OCI-LY1 (cell line): ENCODE results near the gene TESMIN.

Experiments
- H2AFZ ChIP-seq: fragments of 200-600 bp; sonication (generic), shearing (Covaris generic); 2 replicates; pipeline ENCODE4 v1.6.0; 2014; ENCODE audit warnings: antibody characterized with exemption, mild to moderate bottlenecking, low read length
- H3F3A ChIP-seq: fragments of 200-600 bp; sonication (generic), shearing (Covaris generic); 2 replicates; pipeline ENCODE4 v1.6.0; 2014; ENCODE audit warnings: mild to moderate bottlenecking, antibody characterized with exemption, low read length, moderate library complexity; ENCODE audit not compliant: insufficient read depth
- H3K27ac ChIP-seq: fragments of 200-600 bp; sonication (generic); 2 replicates; pipeline ENCODE4 v1.5.1; 2014; ENCODE audit warnings: low read length, mixed run types, mild to moderate bottlenecking, low read depth; ENCODE audit not compliant: poor library complexity, severe bottlenecking
- H3K27me3 ChIP-seq: fragments of 200-600 bp; sonication (generic); 2 replicates; pipeline ENCODE4 v1.6.0; 2014; ENCODE audit warnings: antibody characterized with exemption, mild to moderate bottlenecking, low read length, moderate library complexity; ENCODE audit not compliant: insufficient read depth
- H3K36me3 ChIP-seq: fragments of 200-600 bp; sonication (generic); 2 replicates; pipeline ENCODE4 v1.6.1; 2014; ENCODE audit warnings: mild to moderate bottlenecking, antibody characterized with exemption, low read length, moderate library complexity, mixed read lengths; ENCODE audit not compliant: insufficient read depth
- H3K4me1 ChIP-seq: fragments of 200-600 bp; sonication (generic); 2 replicates; pipeline ENCODE4 v1.5.1; 2014; ENCODE audit warnings: mild to moderate bottlenecking, low read length, moderate library complexity; ENCODE audit not compliant: insufficient read depth, severe bottlenecking
- H3K4me2 ChIP-seq: fragments of 200-600 bp; sonication (generic), shearing (Covaris generic); 2 replicates; pipeline ENCODE4 v1.6.1; 2014; ENCODE audit warnings: low read length
- H3K4me3 ChIP-seq: fragments of 200-600 bp; sonication (generic); 2 replicates; pipeline ENCODE4 v1.5.1; 2014; ENCODE audit warnings: low read length, low read depth, mild to moderate bottlenecking, mixed read lengths; ENCODE audit not compliant: poor library complexity, severe bottlenecking
- H3K79me2 ChIP-seq: fragments of 200-600 bp; shearing (Covaris generic); 2 replicates; pipeline ENCODE4 v1.6.1; 2016; ENCODE audit warnings: mixed run types, low read length, mixed read lengths; ENCODE audit not compliant: insufficient read depth
- H3K9ac ChIP-seq: fragments of 200-600 bp; sonication (generic), shearing (Covaris generic); 2 replicates; pipeline ENCODE4 v1.6.1; 2014; ENCODE audit warnings: mild to moderate bottlenecking, low read length, mixed read lengths
- H3K9me2 ChIP-seq: fragments of 200-600 bp; sonication (generic), shearing (Covaris generic); 2 replicates; pipeline ENCODE4 v1.6.1; 2014; ENCODE audit warnings: low read depth, mild to moderate bottlenecking, low read length, mixed read lengths
- H3K9me3 ChIP-seq: fragments of 200-600 bp; shearing (Covaris generic); 2 replicates; pipeline ENCODE4 v1.6.1; 2014; ENCODE audit warnings: low read length, mixed read lengths
- H4K20me1 ChIP-seq: fragments of 200-600 bp; sonication (generic), shearing (Covaris generic); 2 replicates; pipeline ENCODE4 v1.6.0; 2016; ENCODE audit warnings: mild to moderate bottlenecking, low read length; ENCODE audit not compliant: insufficient read depth
- EZH2 ChIP-seq: fragments of 200-600 bp; sonication (generic), shearing (Covaris generic); IDR thresholded peaks from 2 replicates; pipeline ENCODE4 v1.8.0; 2017; ENCODE audit warnings: borderline replicate concordance, mixed run types, mild to moderate bottlenecking, antibody characterized with exemption, low read length, moderate library complexity, mixed read lengths
- TF ChIP-seq, protein P1 (sequence below): fragments of 200-600 bp; sonication (generic), shearing (Covaris generic); IDR thresholded peaks from 2 replicates; pipeline ENCODE4 v1.5.1; 2017; ENCODE audit warnings: mild to moderate bottlenecking, antibody characterized with exemption, low read length, moderate library complexity, mixed read lengths

TESMIN gene

GRCh38 chr11:68782711-68783110, 31.4 kb upstream of the TESMIN start:
- Histone ChIP-seq H3K27me3 (no peaks in the 10 kb centered on the region), H3K36me3 (peaks cover 20% of the 10 kb centered on the region; the same call in 1 of the 2 replicates), H3F3A (no peaks in the 10 kb centered on the region), H4K20me1 (no peaks in the 10 kb centered on the region), H3K9ac (no peak overlapping the region), H3K4me2 (no peak overlapping the region), H3K9me2 (no peaks in the 10 kb centered on the region), H3K9me3 (no peaks in the 10 kb centered on the region), H3K4me1 (peaks cover 9% of the 10 kb centered on the region), H3K27ac (peak overlapping the region; percentile 43), H3K4me3 (no peak overlapping the region), H3K79me2 (no peaks in the 10 kb centered on the region), H2AFZ (no peak overlapping the region)
- TF ChIP-seq, protein P1, sequence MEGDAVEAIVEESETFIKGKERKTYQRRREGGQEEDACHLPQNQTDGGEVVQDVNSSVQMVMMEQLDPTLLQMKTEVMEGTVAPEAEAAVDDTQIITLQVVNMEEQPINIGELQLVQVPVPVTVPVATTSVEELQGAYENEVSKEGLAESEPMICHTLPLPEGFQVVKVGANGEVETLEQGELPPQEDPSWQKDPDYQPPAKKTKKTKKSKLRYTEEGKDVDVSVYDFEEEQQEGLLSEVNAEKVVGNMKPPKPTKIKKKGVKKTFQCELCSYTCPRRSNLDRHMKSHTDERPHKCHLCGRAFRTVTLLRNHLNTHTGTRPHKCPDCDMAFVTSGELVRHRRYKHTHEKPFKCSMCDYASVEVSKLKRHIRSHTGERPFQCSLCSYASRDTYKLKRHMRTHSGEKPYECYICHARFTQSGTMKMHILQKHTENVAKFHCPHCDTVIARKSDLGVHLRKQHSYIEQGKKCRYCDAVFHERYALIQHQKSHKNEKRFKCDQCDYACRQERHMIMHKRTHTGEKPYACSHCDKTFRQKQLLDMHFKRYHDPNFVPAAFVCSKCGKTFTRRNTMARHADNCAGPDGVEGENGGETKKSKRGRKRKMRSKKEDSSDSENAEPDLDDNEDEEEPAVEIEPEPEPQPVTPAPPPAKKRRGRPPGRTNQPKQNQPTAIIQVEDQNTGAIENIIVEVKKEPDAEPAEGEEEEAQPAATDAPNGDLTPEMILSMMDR, result no peak
- no peak for TF ChIP-seq EZH2

DNA sequence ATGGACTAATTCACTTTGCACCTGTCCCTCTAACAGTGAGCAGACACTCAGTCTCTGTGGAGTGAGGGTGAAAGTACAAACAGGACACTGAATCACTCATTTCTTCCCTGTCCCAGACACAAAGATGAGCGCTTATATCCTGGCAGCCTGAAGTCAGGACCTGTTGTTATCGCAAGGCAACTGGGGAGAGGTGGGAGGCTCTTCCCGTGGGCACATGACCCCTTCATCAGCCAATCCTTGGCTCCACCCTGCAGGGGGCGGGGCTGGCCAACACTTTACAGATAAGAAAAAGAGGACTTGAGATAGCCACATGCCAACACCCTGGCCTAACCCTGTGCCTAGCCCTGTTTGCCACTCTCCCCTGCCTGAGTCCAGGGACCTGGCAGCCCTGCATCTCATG, 29.5 kb upstream of the TESMIN start:
- no peak overlapping the region for H2AFZ ChIP-seq
- H3K36me3 ChIP-seq, result peaks cover 20% of the 10 kb centered on the region; the same call in 1 of the 2 replicates
- H3K4me3 ChIP-seq, result no peak overlapping the region
- no peak overlapping the region for H3K27ac ChIP-seq
- H3K4me2 ChIP-seq, result no peak overlapping the region
- no peak overlapping the region for H3K9ac ChIP-seq
- H4K20me1 ChIP-seq, result no peaks in the 10 kb centered on the region
- no peaks in the 10 kb centered on the region for H3K9me2 ChIP-seq
- TF ChIP-seq, protein P1, result no peak
- TF ChIP-seq EZH2, result no peak
- H3K9me3 ChIP-seq, result no peaks in the 10 kb centered on the region
- H3K4me1 ChIP-seq, result peaks cover 9% of the 10 kb centered on the region
- no peaks in the 10 kb centered on the region for H3K79me2 ChIP-seq
- H3F3A ChIP-seq, result no peaks in the 10 kb centered on the region
- no peaks in the 10 kb centered on the region for H3K27me3 ChIP-seq

DNA sequence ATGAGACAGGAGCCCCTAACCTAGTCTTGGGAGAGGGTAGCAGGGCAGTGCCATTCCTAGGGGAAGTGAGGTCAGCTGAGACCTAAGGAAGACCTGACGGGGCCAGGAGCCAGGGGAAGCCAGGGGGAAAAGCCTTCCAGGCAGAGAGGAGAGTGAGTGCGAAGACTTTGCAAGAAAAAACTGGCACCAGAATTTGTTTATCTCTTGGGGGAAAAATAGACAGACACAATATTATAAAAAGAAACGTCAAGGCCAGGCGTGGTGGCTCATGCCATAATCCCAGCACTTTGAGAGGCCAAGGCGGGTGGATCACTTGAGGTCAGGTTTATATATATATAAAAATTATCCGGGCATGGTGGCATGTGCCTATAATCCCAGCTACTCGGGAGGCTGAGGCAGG, 26.9 kb upstream of the TESMIN start:
- Histone ChIP-seq H3K9me2 (no peaks in the 10 kb centered on the region), H3K79me2 (no peaks in the 10 kb centered on the region), H4K20me1 (no peaks in the 10 kb centered on the region), H3K27me3 (no peaks in the 10 kb centered on the region), H2AFZ (no peak overlapping the region), H3K4me2 (no peak overlapping the region), H3K27ac (no peak overlapping the region), H3F3A (no peaks in the 10 kb centered on the region), H3K4me1 (peaks cover 9% of the 10 kb centered on the region), H3K4me3 (no peak overlapping the region), H3K9me3 (no peaks in the 10 kb centered on the region), H3K36me3 (peaks cover 39% of the 10 kb centered on the region), H3K9ac (no peak overlapping the region)
- TF ChIP-seq, protein P1, result no peak
- no peak for TF ChIP-seq EZH2
